Omental fat pad (tissue), 4 donors: Measurements from ENCODE around the gene GPBP1L1. TPM values are rescaled to one million over a fixed set of nuclear protein-coding genes. Genes with fewer than 3 reads are reported as not detected.

Experiments used
- ATAC-seq: fragments of 150-250 bp; one replicate; pipeline ENCODE4 v1.9.1; 2016; ENCODE audit warnings: mild to moderate bottlenecking, moderate library complexity; ENCODE audit not compliant: low FRiP score
- DNase-seq: peaks from one replicate; pipeline ENCODE4 v3.0.0-alpha.2; 2019; ENCODE audit warnings: low spot score
- total RNA-seq, 4 donors: library from RNA; depleted of rRNA; stranded (reverse); fragments of >200 nt; gene quantifications; one replicate each; pipeline ENCODE4 v1.1.0, GENCODE V29; 2016
- TF ChIP-seq, protein P1 (sequence below), 3 donors: fragments of 450-650 bp; IDR thresholded peaks; one replicate each; pipeline ENCODE4 v1.5.1; 2016 to 2017; ENCODE audit warnings: antibody characterized with exemption in 3 of 3, mild to moderate bottlenecking in 3 of 3, moderate library complexity in 2 of 3

Gene GPBP1L1
- total RNA-seq, 4 donors from 2014 or later: 75.1 to 116 (median 105) TPM

DNA sequence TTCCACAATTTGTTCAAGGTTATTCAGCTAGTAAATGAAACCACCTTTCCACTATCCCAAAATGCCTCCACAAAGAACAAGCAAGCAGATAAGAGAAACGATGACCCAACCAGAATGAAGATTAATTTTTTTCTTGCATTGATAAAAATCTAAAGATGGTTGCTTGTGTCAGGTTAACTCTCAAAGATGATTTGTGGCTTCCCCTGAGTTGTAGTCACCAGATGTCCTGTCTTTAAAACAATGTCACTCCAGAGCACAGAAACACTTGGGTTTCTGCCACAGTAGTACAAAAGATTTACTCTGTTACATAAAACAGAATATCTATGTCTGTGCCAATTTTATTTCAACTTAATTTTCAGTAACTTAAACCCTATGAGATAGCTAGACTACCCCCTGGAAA lies 51.1 kb downstream of the GPBP1L1 start:
- no peak for DNase-seq
- TF ChIP-seq, protein P1, sequence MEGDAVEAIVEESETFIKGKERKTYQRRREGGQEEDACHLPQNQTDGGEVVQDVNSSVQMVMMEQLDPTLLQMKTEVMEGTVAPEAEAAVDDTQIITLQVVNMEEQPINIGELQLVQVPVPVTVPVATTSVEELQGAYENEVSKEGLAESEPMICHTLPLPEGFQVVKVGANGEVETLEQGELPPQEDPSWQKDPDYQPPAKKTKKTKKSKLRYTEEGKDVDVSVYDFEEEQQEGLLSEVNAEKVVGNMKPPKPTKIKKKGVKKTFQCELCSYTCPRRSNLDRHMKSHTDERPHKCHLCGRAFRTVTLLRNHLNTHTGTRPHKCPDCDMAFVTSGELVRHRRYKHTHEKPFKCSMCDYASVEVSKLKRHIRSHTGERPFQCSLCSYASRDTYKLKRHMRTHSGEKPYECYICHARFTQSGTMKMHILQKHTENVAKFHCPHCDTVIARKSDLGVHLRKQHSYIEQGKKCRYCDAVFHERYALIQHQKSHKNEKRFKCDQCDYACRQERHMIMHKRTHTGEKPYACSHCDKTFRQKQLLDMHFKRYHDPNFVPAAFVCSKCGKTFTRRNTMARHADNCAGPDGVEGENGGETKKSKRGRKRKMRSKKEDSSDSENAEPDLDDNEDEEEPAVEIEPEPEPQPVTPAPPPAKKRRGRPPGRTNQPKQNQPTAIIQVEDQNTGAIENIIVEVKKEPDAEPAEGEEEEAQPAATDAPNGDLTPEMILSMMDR (IDR thresholded peaks at IDR 0.05): no peak
- no peak for ATAC-seq

DNA sequence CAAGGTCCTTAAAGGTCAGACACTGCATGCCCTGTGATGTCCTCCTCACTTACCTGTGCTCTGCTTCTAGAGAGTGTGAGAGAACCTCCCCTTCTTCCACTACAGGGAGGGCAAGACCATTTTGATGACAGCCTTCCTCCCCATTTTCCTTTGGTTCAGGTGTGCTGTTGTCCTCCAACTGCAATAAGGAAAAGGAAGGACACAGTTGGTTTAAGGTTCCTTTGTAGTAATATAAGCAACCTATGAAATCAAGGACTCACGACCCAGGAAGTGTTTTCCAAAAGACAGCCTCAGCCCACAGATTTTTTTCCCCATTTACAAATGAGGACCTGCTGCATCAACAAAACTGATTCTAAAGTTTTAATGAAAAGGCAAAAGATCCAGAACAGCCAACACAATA lies 55.9 kb downstream of the GPBP1L1 start:
- TF ChIP-seq, protein P1 (IDR thresholded peaks at IDR 0.05): no peak
- ATAC-seq (no peak), DNase-seq (no peak)

DNA sequence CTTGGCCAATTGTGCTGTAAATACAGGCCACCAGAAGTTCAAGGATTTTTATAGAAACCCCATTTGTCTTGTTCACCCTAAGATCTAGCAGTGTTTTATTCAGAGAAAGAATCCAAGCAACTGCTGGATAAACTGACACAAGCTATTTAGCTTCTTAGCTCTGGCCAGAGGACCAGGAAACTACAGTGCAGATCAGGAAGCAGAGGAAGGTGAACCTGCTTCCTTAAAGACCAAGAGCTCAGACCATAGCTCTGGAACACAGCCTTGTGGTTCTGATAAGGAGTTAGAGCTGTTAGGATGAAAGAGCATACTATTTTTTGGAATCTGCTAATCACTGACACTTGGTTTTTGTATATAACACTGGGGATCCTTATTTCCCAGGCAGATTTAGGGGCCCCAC lies 57.3 kb downstream of the GPBP1L1 start:
- ATAC-seq (no peak), DNase-seq (no peak)
- TF ChIP-seq, protein P1 (IDR thresholded peaks at IDR 0.05): no peak

DNA sequence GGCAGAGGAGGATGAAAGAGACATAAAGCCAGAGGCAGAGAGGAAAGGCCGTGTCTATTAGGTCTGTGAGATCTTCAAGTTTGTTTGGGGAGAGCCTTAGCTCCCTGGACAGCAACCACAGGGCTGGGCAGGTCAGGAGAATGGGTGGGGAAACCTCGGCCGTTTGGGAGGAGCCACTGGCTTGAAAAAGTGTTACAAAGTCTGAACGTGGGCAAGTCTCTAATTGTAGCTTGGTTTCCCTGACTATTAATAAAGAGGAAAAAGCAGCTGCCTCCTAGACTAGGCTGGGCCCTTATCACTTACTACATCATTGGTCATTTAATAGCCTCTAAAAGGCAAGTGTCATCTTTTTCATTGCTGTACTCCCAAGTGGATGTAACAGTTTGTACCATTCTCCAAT lies 62.4 kb downstream of the GPBP1L1 start, which contains the start of gene CCDC17:
Gene CCDC17, minus strand, starts transcription at position 83 of the 400 bp plus-strand sequence. CDS start 145 bp downstream, outside the sequence.
- DNase-seq: no peak
- ATAC-seq: no peak
- TF ChIP-seq, protein P1 (IDR thresholded peaks at IDR 0.05): no peak

DNA sequence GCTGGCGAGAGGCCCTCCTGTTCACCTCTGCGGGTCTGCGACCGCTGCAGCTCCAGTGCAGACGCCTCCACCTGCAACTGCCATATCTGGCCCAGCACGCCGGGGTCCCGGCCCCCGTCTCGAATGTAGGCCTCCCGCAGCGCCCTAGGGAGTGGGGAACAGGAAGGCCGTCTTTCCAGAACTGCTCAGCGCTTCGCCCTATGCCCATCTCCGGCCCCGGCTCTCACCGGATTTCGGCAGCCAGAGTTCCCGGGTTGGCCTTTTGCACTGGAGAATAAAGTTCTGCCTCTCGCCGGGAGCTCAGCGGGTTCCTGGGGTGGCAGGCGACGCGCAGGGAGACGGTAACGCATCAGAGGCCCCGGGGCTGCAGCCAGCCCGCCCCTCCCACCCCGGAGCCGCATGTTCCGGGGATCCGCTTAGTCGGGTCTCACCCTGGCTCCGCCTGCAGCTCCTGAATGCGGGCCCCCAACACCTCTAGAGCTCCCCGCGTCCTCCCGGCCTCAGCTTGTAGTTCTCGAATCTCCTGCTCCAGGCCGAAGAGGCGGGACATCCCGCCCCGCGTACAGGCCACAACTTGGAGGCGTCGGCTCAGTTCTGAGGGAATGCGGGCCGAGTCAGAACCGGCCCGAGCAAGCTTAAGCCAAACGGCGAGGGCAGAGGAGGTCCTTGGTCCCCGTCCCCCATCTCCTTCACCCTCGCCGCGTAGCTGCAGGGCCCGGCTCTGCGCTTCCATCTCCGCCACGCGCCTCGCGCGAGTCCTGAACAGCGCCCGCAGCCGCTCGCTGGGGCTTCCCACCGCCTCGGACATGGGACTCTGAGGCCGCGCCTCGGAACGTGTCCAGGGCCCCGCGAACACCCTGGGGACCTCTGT lies 63.6 kb downstream of the GPBP1L1 start:
- ATAC-seq (no peak), DNase-seq (no peak)
- TF ChIP-seq, protein P1 (IDR thresholded peaks at IDR 0.05): no peak

DNA sequence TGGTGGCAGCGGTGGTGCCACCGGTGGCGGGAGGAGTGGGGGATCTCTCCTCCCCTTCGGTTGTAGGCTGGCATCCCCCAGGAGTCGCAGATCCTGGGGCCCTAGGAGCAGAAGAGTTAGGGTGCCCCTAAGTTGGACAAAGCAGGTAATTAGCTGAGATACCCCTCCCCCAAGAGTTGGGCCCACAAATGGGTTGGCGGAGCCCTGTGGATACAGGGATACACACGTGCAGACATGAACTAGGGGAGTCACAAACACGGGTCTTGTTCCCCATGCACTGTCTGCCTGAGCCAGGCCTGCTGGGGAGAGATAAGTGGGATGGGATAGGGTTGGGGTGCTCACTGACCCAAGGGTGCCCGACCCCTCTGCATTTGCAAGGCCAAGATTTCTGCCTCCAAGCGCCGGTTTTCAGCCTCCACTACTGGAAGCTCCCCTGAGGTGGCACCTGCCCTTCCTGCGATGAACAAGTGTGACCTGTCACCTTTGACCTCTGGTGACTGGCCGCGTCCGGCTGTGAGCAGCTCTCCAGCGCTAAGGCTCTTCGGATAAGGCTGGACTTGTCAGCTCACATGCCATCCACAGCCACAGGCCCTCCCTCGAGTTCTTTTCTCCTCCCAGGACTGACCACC lies 64.3 kb downstream of the GPBP1L1 start:
- ATAC-seq (no peak), DNase-seq (no peak)
- TF ChIP-seq, protein P1 (IDR thresholded peaks at IDR 0.05): no peak
